HEK293T (cell line): ENCODE measurements around the gene NEMF.

Experiments used
- CTCF ChIA-PET: fragments of 350-600 bp; formaldehyde crosslinking; extraction: SDS; loops from one replicate; lab custom pipeline; 2021; ENCODE audit warnings: antibody characterized with exemption, inconsistent platforms; lab: Yijun Ruan, JAX
- POLR2A ChIA-PET: fragments of 350-600 bp; formaldehyde crosslinking; extraction: SDS; loops from one replicate; lab custom pipeline; 2020; ENCODE audit warnings: antibody characterized with exemption, inconsistent platforms; lab: Yijun Ruan, JAX
- DNase-seq: peaks from one replicate; pipeline ENCODE4 v3.0.0; 2012; ENCODE audit warnings: mixed read lengths; ENCODE audit errors: extremely low spot score
- ARNT ChIP-seq: fragments of 450-650 bp; IDR thresholded peaks from 2 replicates; pipeline ENCODE4 v1.6.1; 2017; ENCODE audit warnings: mild to moderate bottlenecking
- CTBP1 ChIP-seq: fragments of 450-650 bp; IDR thresholded peaks from 2 replicates; pipeline ENCODE4 v1.6.1; 2016; ENCODE audit warnings: borderline replicate concordance
- ELF4 ChIP-seq: fragments of 450-650 bp; IDR thresholded peaks from 2 replicates; pipeline ENCODE4 v1.6.1; 2017; ENCODE audit warnings: antibody characterized with exemption
- FOXA1 ChIP-seq: fragments of 450-650 bp; IDR thresholded peaks from 2 replicates; pipeline ENCODE4 v1.6.1; 2016; ENCODE audit warnings: mild to moderate bottlenecking
- FOXK2 ChIP-seq: fragments of 450-650 bp; IDR thresholded peaks from 2 replicates; pipeline ENCODE4 v1.6.1; 2016; ENCODE audit warnings: mild to moderate bottlenecking
- FOXM1 ChIP-seq: fragments of 450-650 bp; IDR thresholded peaks from 2 replicates; pipeline ENCODE4 v1.6.1; 2017; ENCODE audit warnings: mild to moderate bottlenecking, borderline replicate concordance
- HDGF ChIP-seq: fragments of 450-650 bp; IDR thresholded peaks from 2 replicates; pipeline ENCODE4 v1.6.1; 2017; ENCODE audit warnings: antibody characterized with exemption, borderline replicate concordance
- L3MBTL2 ChIP-seq: fragments of 450-650 bp; conservative IDR thresholded peaks from 2 replicates; pipeline ENCODE4 v1.6.1; 2016; ENCODE audit warnings: mild to moderate bottlenecking
- LEF1 ChIP-seq: fragments of 450-650 bp; IDR thresholded peaks from 2 replicates; pipeline ENCODE4 v1.6.1; 2017; ENCODE audit warnings: mild to moderate bottlenecking, borderline replicate concordance
- NFRKB ChIP-seq: fragments of 450-650 bp; IDR thresholded peaks from 2 replicates; pipeline ENCODE4 v1.6.1; 2016; ENCODE audit warnings: mild to moderate bottlenecking, moderate library complexity
- PKNOX1 ChIP-seq: fragments of 450-650 bp; IDR thresholded peaks from 2 replicates; pipeline ENCODE4 v1.6.1; 2016
- SUZ12 ChIP-seq: fragments of 450-650 bp; IDR thresholded peaks from 2 replicates; pipeline ENCODE4 v1.6.1; 2016; ENCODE audit warnings: mild to moderate bottlenecking
- TARDBP ChIP-seq: fragments of 450-650 bp; IDR thresholded peaks from 2 replicates; pipeline ENCODE4 v1.6.1; 2016
- ZNF384 ChIP-seq: fragments of 450-650 bp; IDR thresholded peaks from 2 replicates; pipeline ENCODE4 v1.6.1; 2016

The NEMF gene

GRCh38 chr14:49892301-49892635 lies 39.7 kb upstream of the NEMF start:
- POLR2A ChIA-PET = interaction anchor here (0.6 to 2.7 kb wide), 28 partner anchors 11 to 298 kb away, joined by 3 to 25 read pairs (median 5); partner anchors contain the start of genes KLHDC2 and NEMF
- TF ChIP-seq CTBP1 (0 out of 2 replicates have a peak, but pooled peaks have one; percentile 4), FOXK2 (no peak), ELF4 (no peak), PKNOX1 (peak; percentile 29; the same call in 1 of the 2 replicates)
- CTCF ChIA-PET = interaction anchor here (1.2 to 1.8 kb wide), 2 partner anchors 26 to 31 kb away, joined by 5 to 12 read pairs; no protein-coding TSS in a partner anchor
- DNase-seq = peak; percentile 50

GRCh38 chr14:49888293-49888692 lies 35.7 kb upstream of the NEMF start:
- DNase-seq = no peak
- CTCF ChIA-PET = interaction anchor here (0.9 to 2.1 kb wide), 3 partner anchors 8 to 25 kb away, joined by 3 to 9 read pairs (median 5); no protein-coding TSS in a partner anchor
- TF ChIP-seq CTBP1 = peak; percentile 77; the same call in 1 of the 2 replicates
- no peak for TF ChIP-seq FOXA1
- TF ChIP-seq PKNOX1 = peak; percentile 91
- POLR2A ChIA-PET = interaction anchor here (0.9 to 1.9 kb wide), 2 partner anchors 26 to 172 kb away, joined by 3 to 8 read pairs; no protein-coding TSS in a partner anchor

GRCh38 chr14:49886523-49886922 lies 33.9 kb upstream of the NEMF start:
- POLR2A ChIA-PET = no interaction called here
- CTCF ChIA-PET = interaction anchor here (0.6 kb wide), 1 partner anchor 13 kb away, joined by 3 read pairs; no protein-coding TSS in a partner anchor
- no peak for TF ChIP-seq LEF1
- DNase-seq = no peak

- POLR2A ChIA-PET = no interaction called here
- DNase-seq = no peak
- CTCF ChIA-PET = no interaction called here
- TF ChIP-seq FOXK2 (no peak), LEF1 (no peak), NFRKB (no peak), ELF4 (no peak), CTBP1 (no peak), SUZ12 (no peak), HDGF (no peak), L3MBTL2 (no peak), TARDBP (no peak)
Measured at GRCh38 chr14:49882826-49883694, 30.5 kb upstream of the NEMF start.

- ChIA-PET POLR2A (interaction anchor here (0.6 to 2.2 kb wide), 5 partner anchors 11 to 351 kb away, joined by 3 to 11 read pairs (median 6); partner anchors contain the start of gene NEMF), CTCF (interaction anchor here (0.6 to 1.9 kb wide), 7 partner anchors 15 to 351 kb away, joined by 3 to 5 read pairs (median 3); no protein-coding TSS in a partner anchor)
- TF ChIP-seq FOXK2 (no peak), PKNOX1 (no peak), ARNT (no peak), SUZ12 (no peak), HDGF (no peak)
- DNase-seq = no peak
Measured at GRCh38 chr14:49881350-49882001, 28.9 kb upstream of the NEMF start.

- CTCF ChIA-PET = interaction anchor here (0.6 to 1.9 kb wide), 17 partner anchors 8 to 724 kb away, joined by 3 to 14 read pairs (median 4); partner anchors contain the start of genes DMAC2L, L2HGDH, NEMF and VCPKMT
- POLR2A ChIA-PET = interaction anchor here (0.9 to 2.2 kb wide), 14 partner anchors 12 to 246 kb away, joined by 3 to 25 read pairs (median 4); partner anchors contain the start of genes ARF6 and NEMF
- DNase-seq = peak; percentile 37
- TF ChIP-seq CTBP1 = peak; percentile 87
- no peak for TF ChIP-seq FOXM1
- TF ChIP-seq ARNT = no peak
- TF ChIP-seq ZNF384 = peak; percentile 93
- TF ChIP-seq PKNOX1 = peak; percentile 94
Measured at GRCh38 chr14:49880267-49881064, 27.9 kb upstream of the NEMF start.
